ENCODE data around the gene MUCL3. TPM values are rescaled to one million over a fixed set of nuclear protein-coding genes. Genes with fewer than 3 reads are reported as not detected.

MUCL3 gene
- not detected for total RNA-seq
- under 1 TPM in 2 of 8 donors, not detected in 6; 0.05 to 0.15 TPM for polyA plus RNA-seq (ENCODE audit: insufficient read depth in 1 of 8, insufficient read length in 8 of 8, low replicate concordance in 1 of 8)
- long read RNA-seq, donor 1 = 0 reads
- long read RNA-seq, donor 2 = 0 reads
- long read RNA-seq, donor 3 = 0 reads
- long read RNA-seq, donor 4 = 0 reads
- long read RNA-seq, donor 5 = 0 reads
- long read RNA-seq, donor 6 = 0 reads
- long read RNA-seq, donor 7 = 0 reads
- long read RNA-seq, donor 8 = 0 reads
- long read RNA-seq, donor 9 = 0 reads
- long read RNA-seq, donor 10 = 0 reads
- long read RNA-seq, donor 11 = 0 reads

- Histone ChIP-seq H3K4me1 (ENCODE audit: control insufficient read depth, insufficient read depth, low read length) (peaks cover 6% of the 10 kb centered on the region), H3K27me3 (ENCODE audit: control insufficient read depth, insufficient read depth, low read length) (peaks cover 21% of the 10 kb centered on the region), H3K9me3 (replicated peaks; ENCODE audit: control insufficient read depth, low read depth, low read length) (no peaks in the 10 kb centered on the region), H3K27ac (ENCODE audit: low read length) (no peak within 1 kb of the TSS), H3K36me3 (ENCODE audit: control insufficient read depth, insufficient read depth, low read length) (no peaks in the 10 kb centered on the region), H3K4me3 (ENCODE audit: low read length) (no peak within 1 kb of the TSS)
- DNase-seq = no peak
- WGBS (ENCODE audit: insufficient coverage) = 72% methylated on average over 9 of the region's 16 CpGs
Measured at GRCh38 chr6:30940361-30940986, at the start of gene MUCL3. Gene MUCL3 (plus strand): TSS chr6:30940973. CDS start chr6:30941000, 27 bp downstream.

- DNase-seq = no peak
Measured at GRCh38 chr6:30891450-30891723, 49.4 kb upstream of the MUCL3 start.

GRCh38 chr6:30891816-30892538 lies 48.8 kb upstream of the MUCL3 start:
- Histone ChIP-seq H3K4me3 (ENCODE audit: low read length) (no peak overlapping the region), H3K27ac (ENCODE audit: low read length) (no peak overlapping the region), H3K9me3 (replicated peaks; ENCODE audit: control insufficient read depth, low read depth, low read length) (no peaks in the 10 kb centered on the region), H3K27me3 (ENCODE audit: control insufficient read depth, insufficient read depth, low read length) (no peaks in the 10 kb centered on the region), H3K36me3 (ENCODE audit: control insufficient read depth, insufficient read depth, low read length) (peaks cover 83% of the 10 kb centered on the region), H3K4me1 (ENCODE audit: control insufficient read depth, insufficient read depth, low read length) (peaks cover 7% of the 10 kb centered on the region)
- 89% methylated on average over 13 of the region's 21 CpGs for WGBS (ENCODE audit: insufficient coverage)
- no peak for DNase-seq

More at GRCh38 chr6:30891450-30891723, 49.4 kb upstream of the MUCL3 start:
- WGBS (ENCODE audit: insufficient coverage) = 91% methylated on average over 3 of the region's 4 CpGs
- no peak overlapping the region for H3K4me3 ChIP-seq (ENCODE audit: low read length)
- peaks cover 78% of the 10 kb centered on the region for H3K36me3 ChIP-seq (ENCODE audit: control insufficient read depth, insufficient read depth, low read length)
- no peak overlapping the region for H3K27ac ChIP-seq (ENCODE audit: low read length)
- H3K27me3 ChIP-seq (ENCODE audit: control insufficient read depth, insufficient read depth, low read length) = peaks cover 2% of the 10 kb centered on the region
- no peaks in the 10 kb centered on the region for H3K9me3 ChIP-seq (replicated peaks; ENCODE audit: control insufficient read depth, low read depth, low read length)
- peaks cover 13% of the 10 kb centered on the region for H3K4me1 ChIP-seq (ENCODE audit: control insufficient read depth, insufficient read depth, low read length)

GRCh38 chr6:30893001-30893591 lies 47.7 kb upstream of the MUCL3 start:
- H3K4me1 ChIP-seq (ENCODE audit: control insufficient read depth, insufficient read depth, low read length) = peaks cover 6% of the 10 kb centered on the region
- no peaks in the 10 kb centered on the region for H3K27me3 ChIP-seq (ENCODE audit: control insufficient read depth, insufficient read depth, low read length)
- H3K4me3 ChIP-seq (ENCODE audit: low read length) = no peak overlapping the region
- WGBS (ENCODE audit: insufficient coverage) = 69% methylated on average over 13 of the region's 16 CpGs
- no peaks in the 10 kb centered on the region for H3K9me3 ChIP-seq (replicated peaks; ENCODE audit: control insufficient read depth, low read depth, low read length)
- no peak for DNase-seq
- H3K27ac ChIP-seq (ENCODE audit: low read length) = no peak overlapping the region
- peaks cover 93% of the 10 kb centered on the region for H3K36me3 ChIP-seq (ENCODE audit: control insufficient read depth, insufficient read depth, low read length)

- no peak for DNase-seq
- Histone ChIP-seq H3K4me3 (ENCODE audit: low read length) (no peak overlapping the region), H3K9me3 (replicated peaks; ENCODE audit: control insufficient read depth, low read depth, low read length) (no peaks in the 10 kb centered on the region), H3K4me1 (ENCODE audit: control insufficient read depth, insufficient read depth, low read length) (peaks cover 6% of the 10 kb centered on the region), H3K27ac (ENCODE audit: low read length) (no peak overlapping the region), H3K36me3 (ENCODE audit: control insufficient read depth, insufficient read depth, low read length) (peaks cover 95% of the 10 kb centered on the region), H3K27me3 (ENCODE audit: control insufficient read depth, insufficient read depth, low read length) (no peaks in the 10 kb centered on the region)
- WGBS (ENCODE audit: insufficient coverage) = 83% methylated on average over 2 of the region's 8 CpGs
Measured at GRCh38 chr6:30893666-30894065, 47.1 kb upstream of the MUCL3 start.

- peaks cover 6% of the 10 kb centered on the region for H3K4me1 ChIP-seq (ENCODE audit: control insufficient read depth, insufficient read depth, low read length)
- DNase-seq = no peak
- no peaks in the 10 kb centered on the region for H3K27me3 ChIP-seq (ENCODE audit: control insufficient read depth, insufficient read depth, low read length)
- no peak overlapping the region for H3K4me3 ChIP-seq (ENCODE audit: low read length)
- H3K27ac ChIP-seq (ENCODE audit: low read length) = no peak overlapping the region
- peaks cover 95% of the 10 kb centered on the region for H3K36me3 ChIP-seq (ENCODE audit: control insufficient read depth, insufficient read depth, low read length)
- H3K9me3 ChIP-seq (replicated peaks; ENCODE audit: control insufficient read depth, low read depth, low read length) = no peaks in the 10 kb centered on the region
- WGBS (ENCODE audit: insufficient coverage) = 85% methylated on average over 8 of the region's 12 CpGs
Measured at GRCh38 chr6:30894381-30894780, 46.4 kb upstream of the MUCL3 start.

GRCh38 chr6:30894935-30895334 lies 45.8 kb upstream of the MUCL3 start:
- H3K4me1 ChIP-seq (ENCODE audit: control insufficient read depth, insufficient read depth, low read length) = peaks cover 3% of the 10 kb centered on the region
- H3K27ac ChIP-seq (ENCODE audit: low read length) = no peak overlapping the region
- peaks cover 95% of the 10 kb centered on the region for H3K36me3 ChIP-seq (ENCODE audit: control insufficient read depth, insufficient read depth, low read length)
- H3K27me3 ChIP-seq (ENCODE audit: control insufficient read depth, insufficient read depth, low read length) = no peaks in the 10 kb centered on the region
- DNase-seq = no peak
- no peak overlapping the region for H3K4me3 ChIP-seq (ENCODE audit: low read length)
- 69% methylated on average over 3 of the region's 3 CpGs for WGBS (ENCODE audit: insufficient coverage)
- no peaks in the 10 kb centered on the region for H3K9me3 ChIP-seq (replicated peaks; ENCODE audit: control insufficient read depth, low read depth, low read length)

GRCh38 chr6:30895343-30895742 lies 45.4 kb upstream of the MUCL3 start:
- H3K9me3 ChIP-seq (replicated peaks; ENCODE audit: control insufficient read depth, low read depth, low read length) = no peaks in the 10 kb centered on the region
- no peak for DNase-seq
- no peak overlapping the region for H3K27ac ChIP-seq (ENCODE audit: low read length)
- WGBS (ENCODE audit: insufficient coverage) = 67% methylated on average over 10 of the region's 10 CpGs
- no peaks in the 10 kb centered on the region for H3K4me1 ChIP-seq (ENCODE audit: control insufficient read depth, insufficient read depth, low read length)
- no peaks in the 10 kb centered on the region for H3K27me3 ChIP-seq (ENCODE audit: control insufficient read depth, insufficient read depth, low read length)
- peaks cover 95% of the 10 kb centered on the region for H3K36me3 ChIP-seq (ENCODE audit: control insufficient read depth, insufficient read depth, low read length)
- H3K4me3 ChIP-seq (ENCODE audit: low read length) = no peak overlapping the region

- H3K27me3 ChIP-seq (ENCODE audit: control insufficient read depth, insufficient read depth, low read length) = no peaks in the 10 kb centered on the region
- DNase-seq = no peak
- peaks cover 84% of the 10 kb centered on the region for H3K36me3 ChIP-seq (ENCODE audit: control insufficient read depth, insufficient read depth, low read length)
- no peaks in the 10 kb centered on the region for H3K4me1 ChIP-seq (ENCODE audit: control insufficient read depth, insufficient read depth, low read length)
- H3K27ac ChIP-seq (ENCODE audit: low read length) = no peak overlapping the region
- no peak overlapping the region for H3K4me3 ChIP-seq (ENCODE audit: low read length)
- H3K9me3 ChIP-seq (replicated peaks; ENCODE audit: control insufficient read depth, low read depth, low read length) = no peaks in the 10 kb centered on the region
- WGBS (ENCODE audit: insufficient coverage) = 85% methylated on average over 8 of the region's 13 CpGs
Measured at GRCh38 chr6:30896541-30896940, 44.2 kb upstream of the MUCL3 start.

GRCh38 chr6:30897882-30898281 lies 42.9 kb upstream of the MUCL3 start:
- H3K27me3 ChIP-seq (ENCODE audit: control insufficient read depth, insufficient read depth, low read length) = no peaks in the 10 kb centered on the region
- no peak for DNase-seq
- H3K27ac ChIP-seq (ENCODE audit: low read length) = no peak overlapping the region
- H3K9me3 ChIP-seq (replicated peaks; ENCODE audit: control insufficient read depth, low read depth, low read length) = no peaks in the 10 kb centered on the region
- peaks cover 71% of the 10 kb centered on the region for H3K36me3 ChIP-seq (ENCODE audit: control insufficient read depth, insufficient read depth, low read length)
- H3K4me3 ChIP-seq (ENCODE audit: low read length) = no peak overlapping the region
- WGBS (ENCODE audit: insufficient coverage) = 82% methylated on average over 16 of the region's 16 CpGs
- H3K4me1 ChIP-seq (ENCODE audit: control insufficient read depth, insufficient read depth, low read length) = no peaks in the 10 kb centered on the region
